Fibroblast of gingiva (primary cell): Measurements from ENCODE around the gene PUS7L.
A peak's percentile ranks its signal among the peaks of the same experiment; 100 is the strongest.
"Not testable (repeated sequence)": the region's sequence is repeated elsewhere in the genome, so short reads cannot be mapped to it uniquely, and the experiment has no call there.

Experiments
- DNase-seq: peaks from one replicate; pipeline ENCODE4 v3.0.0-alpha.2; 2011; ENCODE audit warnings: low read depth

PUS7L gene, protein sequence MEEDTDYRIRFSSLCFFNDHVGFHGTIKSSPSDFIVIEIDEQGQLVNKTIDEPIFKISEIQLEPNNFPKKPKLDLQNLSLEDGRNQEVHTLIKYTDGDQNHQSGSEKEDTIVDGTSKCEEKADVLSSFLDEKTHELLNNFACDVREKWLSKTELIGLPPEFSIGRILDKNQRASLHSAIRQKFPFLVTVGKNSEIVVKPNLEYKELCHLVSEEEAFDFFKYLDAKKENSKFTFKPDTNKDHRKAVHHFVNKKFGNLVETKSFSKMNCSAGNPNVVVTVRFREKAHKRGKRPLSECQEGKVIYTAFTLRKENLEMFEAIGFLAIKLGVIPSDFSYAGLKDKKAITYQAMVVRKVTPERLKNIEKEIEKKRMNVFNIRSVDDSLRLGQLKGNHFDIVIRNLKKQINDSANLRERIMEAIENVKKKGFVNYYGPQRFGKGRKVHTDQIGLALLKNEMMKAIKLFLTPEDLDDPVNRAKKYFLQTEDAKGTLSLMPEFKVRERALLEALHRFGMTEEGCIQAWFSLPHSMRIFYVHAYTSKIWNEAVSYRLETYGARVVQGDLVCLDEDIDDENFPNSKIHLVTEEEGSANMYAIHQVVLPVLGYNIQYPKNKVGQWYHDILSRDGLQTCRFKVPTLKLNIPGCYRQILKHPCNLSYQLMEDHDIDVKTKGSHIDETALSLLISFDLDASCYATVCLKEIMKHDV

DNA sequence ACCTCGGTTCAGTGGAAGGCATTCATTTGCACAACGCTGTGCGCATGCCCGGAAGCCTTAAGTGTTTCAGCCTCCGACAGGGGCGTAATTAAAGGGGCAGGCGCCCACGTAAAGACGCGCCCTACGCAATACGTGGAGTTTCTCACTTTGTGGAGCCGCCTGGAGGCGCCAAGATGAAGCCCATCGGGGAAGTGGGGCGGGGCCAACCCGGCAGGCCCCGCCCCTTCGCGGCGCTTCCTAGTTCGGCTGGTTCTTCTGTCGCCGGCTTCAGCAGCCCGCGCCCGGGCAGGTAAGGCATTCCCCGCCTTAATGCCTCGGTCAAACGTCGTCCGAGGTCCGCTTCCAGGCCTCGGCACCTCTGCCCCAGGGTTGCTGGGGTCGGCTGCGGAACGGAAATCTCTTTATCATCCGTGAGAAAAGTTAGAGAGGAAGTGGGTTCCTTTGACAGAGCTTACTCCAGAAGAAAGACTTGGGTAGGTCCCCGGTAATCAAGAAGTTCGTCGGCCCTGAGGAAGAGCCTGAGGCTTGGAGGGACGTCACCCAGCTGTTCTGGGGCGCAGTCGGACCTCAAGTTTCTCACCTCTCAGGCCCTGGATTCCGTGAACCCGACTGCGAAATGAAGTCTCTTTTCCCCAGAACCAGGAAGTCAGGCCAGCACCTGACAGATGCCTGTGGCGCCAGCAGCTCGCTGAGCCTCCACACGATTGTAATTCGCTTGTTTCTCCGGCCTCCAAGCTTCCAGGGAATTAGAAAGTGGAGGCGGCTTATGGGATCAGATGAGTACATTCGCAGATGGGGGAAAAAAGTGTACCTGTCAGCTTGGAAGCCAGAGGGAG lies at the start of gene PUS7L, which contains the start of gene IRAK4:
Gene PUS7L, minus strand, starts transcription at position 63 of the 836 bp plus-strand sequence. CDS start 3,545 bp downstream, outside the sequence.
Gene IRAK4, plus strand, starts transcription at position 224 of the 836 bp plus-strand sequence. CDS start 9,161 bp downstream, outside the sequence.
- peak; percentile 97 for DNase-seq

GRCh38 chr12:43807386-43807785 lies 48.8 kb upstream of the PUS7L start:
- no peak for DNase-seq

DNA sequence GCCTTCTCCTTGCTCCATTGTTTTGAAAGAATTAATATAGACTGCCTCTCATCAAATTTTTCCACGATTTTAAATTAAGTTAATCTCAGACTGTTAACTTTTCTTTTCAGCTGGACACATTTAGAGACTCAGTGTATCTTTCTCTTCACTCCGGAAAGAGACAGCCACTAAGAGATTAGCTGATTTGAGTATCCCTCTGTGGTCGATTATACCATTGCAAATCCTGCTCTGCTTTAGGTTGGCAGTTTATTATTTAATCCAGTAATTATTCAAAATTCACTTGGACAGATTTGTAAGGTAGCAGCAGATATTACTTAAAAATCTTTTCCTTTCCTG lies 48.1 kb upstream of the PUS7L start:
- DNase-seq: no peak

- DNase-seq: peak; percentile 80
These were observed 47.5 kb upstream of the PUS7L start, which contains the start of gene TWF1 for GRCh38 chr12:43805860-43806736. TWF1 (minus strand) TSS chr12:43806317; CDS start chr12:43806245, 72 bp downstream.

- DNase-seq: no peak
These were observed 46.7 kb upstream of the PUS7L start for GRCh38 chr12:43805149-43805859.

DNA sequence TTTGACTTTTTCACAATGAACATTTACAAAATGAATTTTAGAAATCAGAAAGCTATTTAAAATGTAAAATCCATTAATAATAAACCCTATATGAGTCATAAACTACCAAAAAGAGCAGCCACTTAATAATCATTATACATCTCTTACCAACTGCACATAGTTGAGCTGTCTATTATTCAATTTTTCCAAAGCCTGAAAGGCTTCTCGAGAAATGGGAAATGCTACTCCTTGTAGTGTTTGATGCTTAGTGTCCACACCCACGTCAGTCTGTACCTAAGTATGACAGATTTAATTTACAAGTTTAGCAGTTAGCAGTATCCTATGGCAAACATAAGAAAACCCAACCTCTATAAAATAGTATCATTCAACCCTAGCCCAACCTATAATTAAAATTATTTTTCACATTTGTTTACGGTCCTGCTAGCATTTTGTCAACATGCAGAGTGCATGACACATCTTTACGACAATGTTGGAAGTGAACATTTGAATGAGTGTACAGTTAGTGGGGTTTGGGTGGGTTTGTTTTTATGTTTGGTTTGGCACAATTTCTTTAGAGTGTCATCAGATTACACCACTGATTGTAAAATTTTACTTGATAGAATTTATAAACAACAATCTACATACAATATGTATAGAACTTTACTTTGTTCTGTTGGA lies 39.1 kb upstream of the PUS7L start:
- no peak for DNase-seq

- DNase-seq: peak; percentile 65
These were observed 37.2 kb upstream of the PUS7L start for GRCh38 chr12:43795716-43796280.

- DNase-seq: peak; percentile 24
These were observed 31.4 kb upstream of the PUS7L start for GRCh38 chr12:43789941-43790340.

DNA sequence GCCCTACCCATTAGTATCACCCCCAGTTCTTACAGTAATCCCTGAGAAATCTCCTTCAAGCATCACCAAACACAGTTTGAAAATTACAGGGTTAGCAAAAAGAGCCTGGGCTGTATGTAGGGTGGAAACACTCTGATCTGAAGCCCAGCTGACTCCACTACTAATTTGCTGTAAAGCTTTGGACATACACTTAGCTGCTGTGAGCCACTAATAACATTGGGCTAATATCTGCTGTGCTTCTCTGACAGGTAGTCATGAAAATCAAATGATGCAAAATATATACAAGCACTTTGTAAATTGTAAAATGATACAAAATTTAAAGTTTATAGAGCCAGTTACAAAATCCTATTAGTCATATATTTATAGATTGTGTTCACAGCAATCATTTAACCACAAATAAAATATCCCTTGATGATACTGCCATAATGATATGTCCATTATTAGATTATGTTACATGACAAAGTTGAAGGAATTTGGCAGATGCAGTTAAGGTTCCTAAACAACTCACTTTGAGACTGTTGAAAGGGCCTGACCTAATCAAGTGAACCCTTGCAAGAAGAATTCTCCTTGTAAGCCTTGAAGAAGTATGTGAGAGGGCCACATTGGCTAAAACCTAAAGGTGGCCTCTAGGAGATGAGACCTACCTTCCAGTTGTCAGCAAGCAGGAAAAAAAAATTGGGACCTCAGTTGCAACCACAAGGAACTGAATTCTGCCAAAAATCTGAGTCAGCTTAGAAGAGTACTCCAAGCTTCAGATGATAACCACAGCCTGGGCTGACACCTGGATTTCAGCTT lies 28.5 kb upstream of the PUS7L start:
- DNase-seq: peak; percentile 51

DNA sequence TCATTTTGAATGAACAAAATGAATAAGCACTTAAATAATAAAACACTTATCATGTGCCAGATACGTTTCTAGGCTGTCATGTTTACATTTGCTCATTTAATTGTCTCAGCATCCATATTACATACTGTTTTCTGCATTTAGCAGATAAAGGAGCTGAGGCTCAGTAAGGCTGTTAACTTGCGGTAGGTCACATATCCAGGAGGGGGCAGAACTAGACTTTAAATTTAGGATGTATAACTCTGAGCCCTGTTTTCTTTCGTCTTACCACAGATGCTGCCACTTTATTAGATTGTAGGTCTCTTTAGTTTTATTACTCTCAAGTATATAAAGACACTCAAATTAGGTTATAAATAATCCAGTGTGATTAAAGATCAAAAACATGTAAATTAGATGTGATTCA lies 17.9 kb upstream of the PUS7L start:
- peak; percentile 11 for DNase-seq

- no peak for DNase-seq
These were observed 7.7 kb upstream of the PUS7L start for GRCh38 chr12:43766291-43766690.

DNA sequence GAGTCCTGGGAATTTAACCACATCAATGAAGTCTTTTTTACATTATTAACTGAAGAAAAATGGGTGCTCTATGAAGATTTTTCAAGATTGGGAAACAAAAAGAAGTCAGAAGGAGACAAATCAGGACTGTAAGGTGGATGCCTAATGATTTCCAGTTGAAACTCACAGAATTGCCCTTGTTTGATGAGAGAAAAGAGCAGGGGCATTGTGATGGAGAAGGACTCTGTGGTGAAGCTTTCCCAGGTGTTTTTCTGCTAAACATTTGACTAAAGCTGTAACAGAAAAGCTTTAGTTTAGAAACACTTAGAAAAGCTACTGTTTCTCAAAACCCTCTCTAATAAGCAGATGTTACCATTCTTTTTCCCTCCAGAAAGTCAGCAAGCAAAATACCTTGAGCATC lies 5.9 kb upstream of the PUS7L start:
- no peak for DNase-seq

DNA sequence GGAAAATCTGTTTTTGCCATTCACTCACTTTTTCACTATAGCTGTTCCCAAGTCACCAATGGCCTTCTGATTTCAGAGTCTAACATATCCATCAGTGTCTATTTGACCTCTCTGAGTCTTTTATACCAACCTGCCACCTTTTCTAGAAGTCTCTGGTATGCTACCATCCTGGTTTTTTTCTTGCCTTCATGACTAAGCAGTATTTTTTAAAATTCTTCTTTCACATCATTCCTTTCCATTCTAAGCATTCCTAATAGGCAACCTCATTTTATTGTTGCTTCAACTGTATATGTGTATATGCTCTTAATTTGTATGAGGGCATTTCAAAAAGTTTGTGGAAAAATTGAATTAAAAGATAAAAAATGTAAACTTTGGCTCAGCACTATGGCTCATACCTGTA lies 5.2 kb upstream of the PUS7L start:
- no peak for DNase-seq

DNA sequence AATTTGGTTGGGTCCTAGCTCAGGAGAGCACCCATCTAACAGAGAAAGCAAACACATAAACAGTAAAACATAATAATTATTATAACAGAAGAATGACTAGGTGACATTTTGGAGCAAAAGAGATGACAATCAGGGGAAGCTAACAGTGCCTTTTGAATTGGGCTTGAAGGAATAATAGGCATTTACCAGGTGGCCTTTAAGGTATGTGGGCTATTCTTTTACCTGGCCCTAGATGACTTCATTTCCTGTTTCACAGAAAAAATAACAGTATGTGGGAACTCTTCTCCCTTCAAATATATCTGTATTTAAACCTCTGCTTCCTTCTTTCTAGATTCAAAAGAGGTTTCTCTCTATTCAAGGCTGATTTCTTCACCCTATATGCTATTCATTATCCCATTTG lies 4.0 kb upstream of the PUS7L start:
- no peak for DNase-seq

- no peak for DNase-seq
These were observed 2.9 kb upstream of the PUS7L start for GRCh38 chr12:43761500-43761899.

DNA sequence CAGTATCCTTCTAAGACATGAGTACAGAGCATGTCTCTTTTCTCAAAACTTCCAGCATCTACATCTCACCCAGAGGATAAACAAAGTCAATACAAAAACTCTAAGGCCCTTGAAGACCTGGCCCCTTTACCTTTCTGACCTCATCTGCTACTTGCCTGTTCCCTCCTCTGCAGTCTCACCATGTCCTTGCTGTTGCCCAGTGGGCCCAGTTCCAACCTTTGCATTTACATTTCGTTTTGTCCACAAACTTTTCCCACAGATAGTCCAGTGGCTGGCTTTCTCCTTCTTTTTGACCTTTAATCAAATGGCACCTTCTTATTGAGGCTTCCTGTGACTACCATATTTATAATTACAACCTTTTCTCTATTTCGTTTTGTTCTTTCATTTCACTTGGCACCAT lies 1.8 kb upstream of the PUS7L start:
- no peak for DNase-seq

- peak; percentile 14 for DNase-seq
These were observed 303 bp downstream of the PUS7L start for GRCh38 chr12:43758247-43758727.

- no peak for DNase-seq
These were observed 4.6 kb downstream of the PUS7L start for GRCh38 chr12:43754015-43754414.

DNA sequence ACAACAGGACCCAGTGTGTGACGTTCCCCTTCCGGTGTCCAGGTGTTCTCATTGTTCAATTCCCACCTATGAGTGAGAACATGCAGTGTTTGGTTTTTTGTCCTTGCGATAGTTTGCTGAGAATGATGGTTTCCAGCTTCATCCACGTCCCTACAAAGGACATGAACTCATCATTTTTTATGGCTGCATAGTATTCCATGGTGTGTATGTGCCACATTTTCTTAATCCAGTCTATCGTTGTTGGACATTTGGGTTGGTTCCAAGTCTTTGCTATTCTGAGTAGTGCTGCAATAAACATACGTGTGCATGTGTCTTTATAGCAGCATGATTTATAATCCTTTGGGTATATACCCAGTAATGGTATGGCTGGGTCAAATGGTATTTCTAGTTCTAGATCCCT lies 7.2 kb downstream of the PUS7L start:
- not testable (repeated sequence) for DNase-seq
